Cardiac fibroblast (primary cell): ENCODE measurements around the gene LGR4.

Source experiments
- DNase-seq, 2 donors: peaks; one replicate each; pipeline versions ENCODE4 v3.0.0 to v3.0.0-alpha.2; 2010; ENCODE audit warnings: low read depth in 2 of 2
- H3K4me3 ChIP-seq, 2 donors: replicated peaks in 1 of 2; 1 replicate in 1 of 2; 2 replicates in 1 of 2; pipeline ENCODE4 v1.5.1; 2011; ENCODE audit warnings: low read depth in 2 of 2, low read length in 2 of 2, mild to moderate bottlenecking in 2 of 2, moderate library complexity in 1 of 2
- TF ChIP-seq, protein P1 (sequence below): IDR thresholded peaks from one replicate; pipeline ENCODE4 v1.5.1; 2011; ENCODE audit warnings: low read depth, mild to moderate bottlenecking, low read length, inconsistent platforms

Gene LGR4

DNA sequence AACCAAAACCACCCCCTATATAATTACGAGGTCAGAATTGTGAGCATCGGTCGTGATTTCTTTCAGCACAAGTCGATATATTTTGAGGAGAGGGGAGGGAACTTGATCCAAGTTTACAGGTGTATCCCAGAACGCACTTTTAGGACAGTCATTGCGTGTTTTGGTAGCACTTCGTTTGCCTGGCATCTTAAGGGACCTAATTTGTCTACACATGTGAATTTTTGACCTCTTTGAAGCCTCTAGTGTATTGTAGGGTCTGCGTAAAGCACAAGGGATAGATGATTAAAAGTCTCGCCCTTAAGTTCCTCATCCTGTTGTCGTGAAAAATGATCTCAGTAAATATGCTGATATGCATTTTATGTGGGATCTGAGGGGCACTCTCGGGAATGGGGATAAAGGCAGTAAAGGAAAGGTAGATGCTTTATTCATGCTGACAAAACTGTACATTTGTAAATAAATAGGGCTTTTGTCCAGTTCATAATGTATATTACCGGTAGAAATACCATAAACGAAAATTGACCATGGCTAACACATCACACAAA, 108.9 kb downstream of the LGR4 start:
- H3K4me3 ChIP-seq = peak overlapping the region; percentile 80 to 82
- TF ChIP-seq, protein P1, sequence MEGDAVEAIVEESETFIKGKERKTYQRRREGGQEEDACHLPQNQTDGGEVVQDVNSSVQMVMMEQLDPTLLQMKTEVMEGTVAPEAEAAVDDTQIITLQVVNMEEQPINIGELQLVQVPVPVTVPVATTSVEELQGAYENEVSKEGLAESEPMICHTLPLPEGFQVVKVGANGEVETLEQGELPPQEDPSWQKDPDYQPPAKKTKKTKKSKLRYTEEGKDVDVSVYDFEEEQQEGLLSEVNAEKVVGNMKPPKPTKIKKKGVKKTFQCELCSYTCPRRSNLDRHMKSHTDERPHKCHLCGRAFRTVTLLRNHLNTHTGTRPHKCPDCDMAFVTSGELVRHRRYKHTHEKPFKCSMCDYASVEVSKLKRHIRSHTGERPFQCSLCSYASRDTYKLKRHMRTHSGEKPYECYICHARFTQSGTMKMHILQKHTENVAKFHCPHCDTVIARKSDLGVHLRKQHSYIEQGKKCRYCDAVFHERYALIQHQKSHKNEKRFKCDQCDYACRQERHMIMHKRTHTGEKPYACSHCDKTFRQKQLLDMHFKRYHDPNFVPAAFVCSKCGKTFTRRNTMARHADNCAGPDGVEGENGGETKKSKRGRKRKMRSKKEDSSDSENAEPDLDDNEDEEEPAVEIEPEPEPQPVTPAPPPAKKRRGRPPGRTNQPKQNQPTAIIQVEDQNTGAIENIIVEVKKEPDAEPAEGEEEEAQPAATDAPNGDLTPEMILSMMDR = no peak
- DNase-seq = no peak

- peak within 1 kb of the TSS; percentile 80 to 82 for H3K4me3 ChIP-seq
- DNase-seq = peak; percentile 91 to 96
- TF ChIP-seq, protein P1 = no peak
Measured at GRCh38 chr11:27362749-27363575, 109.6 kb downstream of the LGR4 start, which contains the start of gene CCDC34. Gene CCDC34, minus strand, starts transcription at chr11:27363215. Its CDS starts 21 bp downstream, at chr11:27363194.

DNA sequence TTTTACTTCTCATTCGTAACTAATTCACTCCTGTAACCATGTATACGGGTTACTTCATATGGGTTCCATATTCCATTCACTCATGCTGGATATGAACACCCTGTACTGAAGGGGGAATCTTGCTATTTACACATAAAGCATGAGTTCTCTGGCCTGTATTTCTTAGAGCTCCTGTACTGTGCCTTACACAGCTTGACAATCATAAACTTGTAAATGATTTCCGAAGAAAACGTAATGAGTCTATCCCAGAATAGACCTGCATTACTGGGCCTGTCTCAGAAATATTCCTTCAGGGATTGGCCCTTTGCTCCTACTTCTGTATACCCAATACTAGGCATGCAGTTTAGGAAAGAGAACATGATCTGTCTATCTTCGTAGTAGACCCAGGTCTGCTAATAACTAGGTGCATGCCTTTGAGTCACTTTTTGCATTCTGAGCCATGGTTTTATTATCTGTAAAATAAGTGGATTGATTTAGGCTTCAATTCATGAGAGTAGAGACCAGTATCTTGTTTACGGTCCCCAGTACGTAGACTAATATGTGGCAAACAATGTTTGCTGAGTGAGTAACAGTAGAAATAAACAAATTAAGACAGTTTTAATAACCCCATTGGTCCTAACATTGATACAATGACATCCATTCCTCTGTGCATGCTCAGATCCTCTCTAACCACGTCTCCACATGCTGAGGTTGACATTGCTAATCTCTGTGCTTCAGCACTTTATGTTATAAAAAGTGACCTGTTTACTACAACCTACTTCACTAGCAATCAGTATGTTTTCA, 110.8 kb downstream of the LGR4 start:
- DNase-seq = no peak
- TF ChIP-seq, protein P1 = no peak
- H3K4me3 ChIP-seq = peak overlapping the region in 1 of 2 donors; percentile 82

DNA sequence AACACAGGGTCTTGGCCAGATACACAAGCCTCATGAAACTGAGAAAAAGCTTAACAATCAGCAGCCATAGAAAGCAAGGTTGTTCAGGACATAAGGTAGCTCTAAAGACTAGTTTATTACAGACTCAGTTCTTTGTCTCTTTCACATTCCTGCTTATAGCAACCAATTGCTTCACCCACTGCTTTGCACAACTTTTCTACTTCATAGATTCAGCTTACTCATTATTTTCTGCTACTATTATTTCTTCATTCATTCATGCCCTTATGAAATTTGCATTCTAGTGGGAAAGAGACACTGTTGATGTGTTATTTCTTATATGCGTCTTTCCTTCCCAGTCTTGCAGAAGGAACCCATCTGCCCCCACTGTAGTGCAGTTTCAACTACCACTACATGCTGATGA, 114.3 kb downstream of the LGR4 start:
- TF ChIP-seq, protein P1 = no peak
- H3K4me3 ChIP-seq = no peak overlapping the region
- DNase-seq = peak; percentile 33 to 56

DNA sequence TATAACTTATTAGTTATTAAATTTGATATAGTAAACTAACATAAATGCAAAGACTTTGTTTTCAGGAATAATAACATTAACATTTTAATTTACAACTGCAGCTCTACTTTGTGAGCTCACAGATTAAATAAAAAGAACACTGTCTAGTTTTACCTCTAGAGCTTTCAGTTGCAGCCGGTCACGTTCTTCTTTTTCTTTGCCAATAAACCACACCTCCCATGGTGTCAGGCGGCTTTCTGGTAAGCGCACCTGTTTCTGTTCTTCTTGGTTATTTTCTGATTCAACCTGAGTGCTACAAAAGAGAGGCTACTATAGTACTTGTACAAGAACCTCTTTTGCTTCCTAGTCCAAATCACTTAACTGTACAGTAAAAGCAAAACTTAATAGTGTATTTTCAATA, 115.3 kb downstream of the LGR4 start:
- H3K4me3 ChIP-seq = no peak overlapping the region
- TF ChIP-seq, protein P1 = no peak
- DNase-seq = no peak

GRCh38 chr11:27356624-27357222, 115.9 kb downstream of the LGR4 start:
- no peak overlapping the region for H3K4me3 ChIP-seq
- DNase-seq = no peak
- TF ChIP-seq, protein P1 = no peak
